DOHH2 (cell line): Measurements from ENCODE around the gene ADTRP.

ENCODE experiments used
- H3F3A ChIP-seq: fragments of 200-600 bp; sonication (generic), shearing (Covaris generic); 2 replicates; pipeline ENCODE4 v1.6.0; 2016; ENCODE audit warnings: antibody characterized with exemption, mild to moderate bottlenecking; ENCODE audit not compliant: control insufficient read depth, insufficient read depth
- H3K27ac ChIP-seq: fragments of 200-600 bp; sonication (generic); 2 replicates; pipeline ENCODE4 v1.5.1; 2014; ENCODE audit warnings: low read depth, mild to moderate bottlenecking, low read length, moderate library complexity
- H3K27me3 ChIP-seq: fragments of 200-600 bp; sonication (generic); 2 replicates; pipeline ENCODE4 v1.6.1; 2014; ENCODE audit warnings: mild to moderate bottlenecking, low read length, mixed read lengths; ENCODE audit not compliant: control insufficient read depth
- H3K36me3 ChIP-seq: fragments of 200-600 bp; sonication (generic); 2 replicates; pipeline ENCODE4 v1.6.1; 2014; ENCODE audit warnings: mild to moderate bottlenecking, low read length, moderate library complexity, mixed read lengths; ENCODE audit not compliant: control insufficient read depth
- H3K4me1 ChIP-seq: fragments of 200-600 bp; sonication (generic); 2 replicates; pipeline ENCODE4 v1.6.1; 2014; ENCODE audit warnings: mild to moderate bottlenecking, low read length, mixed read lengths; ENCODE audit not compliant: control insufficient read depth
- H3K4me2 ChIP-seq: fragments of 200-600 bp; sonication (generic); 2 replicates; pipeline ENCODE4 v1.6.0; 2014; ENCODE audit warnings: mild to moderate bottlenecking, low read length, moderate library complexity
- H3K4me3 ChIP-seq: fragments of 200-600 bp; sonication (generic); 2 replicates; pipeline ENCODE4 v1.5.1; 2014; ENCODE audit warnings: mild to moderate bottlenecking, low read length, mixed read lengths
- H3K79me2 ChIP-seq: fragments of 200-600 bp; sonication (generic); 2 replicates; pipeline ENCODE4 v1.6.1; 2014; ENCODE audit warnings: mild to moderate bottlenecking, low read length, mixed read lengths; ENCODE audit not compliant: control insufficient read depth
- H3K9me2 ChIP-seq: fragments of 200-600 bp; sonication (generic); replicated peaks from 2 replicates; pipeline ENCODE4 v1.6.1; 2014; ENCODE audit warnings: mild to moderate bottlenecking, low read length, mixed read lengths; ENCODE audit not compliant: control insufficient read depth
- H3K9me3 ChIP-seq: fragments of 200-600 bp; sonication (generic); 2 replicates; pipeline ENCODE4 v1.6.1; 2014; ENCODE audit warnings: antibody characterized with exemption, low read length, mixed read lengths; ENCODE audit not compliant: control insufficient read depth, insufficient read depth
- H4K20me1 ChIP-seq: fragments of 200-600 bp; sonication (generic); 2 replicates; pipeline ENCODE4 v1.6.0; 2014; ENCODE audit warnings: low read depth, mild to moderate bottlenecking, antibody characterized with exemption, low read length, moderate library complexity; ENCODE audit not compliant: control insufficient read depth, insufficient read depth
- EZH2phosphoT487 ChIP-seq: fragments of 200-600 bp; sonication (generic); IDR thresholded peaks from 2 replicates; pipeline ENCODE4 v1.6.1; 2017; ENCODE audit warnings: borderline replicate concordance, mild to moderate bottlenecking, antibody characterized with exemption, low read length, moderate library complexity, mixed read lengths
- TF ChIP-seq, protein P1 (sequence below): fragments of 200-600 bp; sonication (generic); IDR thresholded peaks from one replicate; pipeline ENCODE4 v1.5.1; 2014; ENCODE audit warnings: antibody characterized with exemption, mild to moderate bottlenecking, low read depth, low read length; ENCODE audit not compliant: poor library complexity, severe bottlenecking

Gene ADTRP

GRCh38 chr6:11705483-11705882 lies 73.1 kb downstream of the ADTRP start:
- Histone ChIP-seq H3K36me3 (no peaks in the 10 kb centered on the region), H3K9me3 (no peaks in the 10 kb centered on the region), H3K27ac (no peak overlapping the region), H3K4me1 (no peaks in the 10 kb centered on the region), H3K27me3 (no peaks in the 10 kb centered on the region), H4K20me1 (no peaks in the 10 kb centered on the region), H3K4me2 (no peak overlapping the region), H3K4me3 (no peak overlapping the region), H3K79me2 (no peaks in the 10 kb centered on the region), H3K9me2 (no peaks in the 10 kb centered on the region), H3F3A (no peaks in the 10 kb centered on the region)
- no peak for TF ChIP-seq EZH2phosphoT487
- TF ChIP-seq, protein P1, sequence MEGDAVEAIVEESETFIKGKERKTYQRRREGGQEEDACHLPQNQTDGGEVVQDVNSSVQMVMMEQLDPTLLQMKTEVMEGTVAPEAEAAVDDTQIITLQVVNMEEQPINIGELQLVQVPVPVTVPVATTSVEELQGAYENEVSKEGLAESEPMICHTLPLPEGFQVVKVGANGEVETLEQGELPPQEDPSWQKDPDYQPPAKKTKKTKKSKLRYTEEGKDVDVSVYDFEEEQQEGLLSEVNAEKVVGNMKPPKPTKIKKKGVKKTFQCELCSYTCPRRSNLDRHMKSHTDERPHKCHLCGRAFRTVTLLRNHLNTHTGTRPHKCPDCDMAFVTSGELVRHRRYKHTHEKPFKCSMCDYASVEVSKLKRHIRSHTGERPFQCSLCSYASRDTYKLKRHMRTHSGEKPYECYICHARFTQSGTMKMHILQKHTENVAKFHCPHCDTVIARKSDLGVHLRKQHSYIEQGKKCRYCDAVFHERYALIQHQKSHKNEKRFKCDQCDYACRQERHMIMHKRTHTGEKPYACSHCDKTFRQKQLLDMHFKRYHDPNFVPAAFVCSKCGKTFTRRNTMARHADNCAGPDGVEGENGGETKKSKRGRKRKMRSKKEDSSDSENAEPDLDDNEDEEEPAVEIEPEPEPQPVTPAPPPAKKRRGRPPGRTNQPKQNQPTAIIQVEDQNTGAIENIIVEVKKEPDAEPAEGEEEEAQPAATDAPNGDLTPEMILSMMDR = no peak

DNA sequence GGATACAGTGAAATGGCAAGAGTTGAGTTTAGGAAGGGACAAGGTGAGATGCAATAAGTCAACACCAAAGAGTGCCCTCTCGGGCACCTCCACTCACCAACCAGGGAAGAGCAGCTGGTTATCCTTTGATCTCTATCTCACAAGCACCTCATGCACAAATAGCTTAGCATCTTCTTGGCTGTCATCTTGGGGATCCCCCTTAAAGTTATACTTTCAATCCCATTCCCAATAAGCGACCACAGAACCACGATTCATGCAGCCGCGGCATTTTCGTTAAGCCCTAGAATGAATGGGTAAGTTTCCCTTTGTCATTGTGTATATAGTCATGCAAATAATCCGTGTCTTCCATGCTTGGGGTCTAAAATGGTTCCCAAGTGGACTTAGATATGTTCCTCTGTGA lies 73.5 kb downstream of the ADTRP start:
- no peaks in the 10 kb centered on the region for H3K4me1 ChIP-seq
- no peak for TF ChIP-seq EZH2phosphoT487
- TF ChIP-seq, protein P1 = no peak
- H3K36me3 ChIP-seq = no peaks in the 10 kb centered on the region
- no peaks in the 10 kb centered on the region for H3F3A ChIP-seq
- no peaks in the 10 kb centered on the region for H3K79me2 ChIP-seq
- H3K27me3 ChIP-seq = no peaks in the 10 kb centered on the region
- H3K9me3 ChIP-seq = no peaks in the 10 kb centered on the region
- no peaks in the 10 kb centered on the region for H4K20me1 ChIP-seq
- H3K9me2 ChIP-seq = no peaks in the 10 kb centered on the region
- H3K4me2 ChIP-seq = no peak overlapping the region
- H3K4me3 ChIP-seq = no peak overlapping the region
- H3K27ac ChIP-seq = no peak overlapping the region

GRCh38 chr6:11703725-11704124 lies 74.9 kb downstream of the ADTRP start:
- Histone ChIP-seq H3K27me3 (no peaks in the 10 kb centered on the region), H3K4me2 (no peak overlapping the region)
- TF ChIP-seq, protein P1 = no peak
- TF ChIP-seq EZH2phosphoT487 = no peak

More at GRCh38 chr6:11703725-11704124, 74.9 kb downstream of the ADTRP start:
- Histone ChIP-seq H3K9me2 (no peaks in the 10 kb centered on the region), H3K27ac (no peak overlapping the region), H3K4me3 (no peak overlapping the region), H3F3A (no peaks in the 10 kb centered on the region), H3K36me3 (no peaks in the 10 kb centered on the region), H4K20me1 (no peaks in the 10 kb centered on the region), H3K4me1 (no peaks in the 10 kb centered on the region), H3K79me2 (no peaks in the 10 kb centered on the region), H3K9me3 (no peaks in the 10 kb centered on the region)
